SU-DHL-6 (cell line): Measurements from ENCODE around the gene CARHSP1.

ENCODE experiments used
- H2AFZ ChIP-seq: fragments of 200-600 bp; sonication (generic); 2 replicates; pipeline ENCODE4 v1.6.1; 2014; ENCODE audit warnings: low read depth, mild to moderate bottlenecking, moderate library complexity, mixed read lengths, antibody characterized with exemption, low read length; ENCODE audit not compliant: severe bottlenecking
- H3F3A ChIP-seq: fragments of 200-600 bp; shearing (Covaris generic); 2 replicates; pipeline ENCODE4 v1.6.0; 2016; ENCODE audit warnings: antibody characterized with exemption, mild to moderate bottlenecking; ENCODE audit not compliant: insufficient read depth
- H3K27ac ChIP-seq: fragments of 200-600 bp; sonication (generic); 2 replicates; pipeline ENCODE4 v1.5.1; 2016; ENCODE audit warnings: low read depth, mild to moderate bottlenecking, low read length, moderate library complexity, mixed read lengths
- H3K27me3 ChIP-seq: fragments of 200-600 bp; sonication (generic), shearing (Covaris generic); 2 replicates; pipeline ENCODE4 v1.6.0; 2014; ENCODE audit warnings: mild to moderate bottlenecking, low read length
- H3K36me3 ChIP-seq: fragments of 200-600 bp; sonication (generic); 2 replicates; pipeline ENCODE4 v1.6.1; 2014; ENCODE audit warnings: mild to moderate bottlenecking, low read length, mixed read lengths
- H3K4me2 ChIP-seq: fragments of 300-600, 200-600 bp; shearing (Covaris generic), sonication (generic); 2 replicates; pipeline ENCODE4 v1.6.0; 2014; ENCODE audit warnings: low read length, low read depth, mild to moderate bottlenecking; ENCODE audit not compliant: poor library complexity, severe bottlenecking
- H3K4me3 ChIP-seq: fragments of 200-600 bp; sonication (generic); 2 replicates; pipeline ENCODE4 v1.5.1; 2014; ENCODE audit warnings: antibody characterized with exemption, low read length, mild to moderate bottlenecking, mixed read lengths; ENCODE audit not compliant: insufficient read depth, poor library complexity, severe bottlenecking
- H3K79me2 ChIP-seq: fragments of 200-600 bp; sonication (generic); 2 replicates; pipeline ENCODE4 v1.6.1; 2014; ENCODE audit warnings: mild to moderate bottlenecking, low read length, moderate library complexity; ENCODE audit not compliant: insufficient read depth
- H3K9ac ChIP-seq: fragments of 200-600 bp; sonication (generic); 2 replicates; pipeline ENCODE4 v1.7.0; 2014; ENCODE audit warnings: mild to moderate bottlenecking, low read length
- H3K9me2 ChIP-seq: fragments of 200-600 bp; sonication (generic); replicated peaks from 2 replicates; pipeline ENCODE4 v1.6.1; 2014; ENCODE audit warnings: low read length; ENCODE audit not compliant: insufficient read depth
- H3K9me3 ChIP-seq: fragments of 200-600 bp; sonication (generic); 2 replicates; pipeline ENCODE4 v1.6.1; 2014; ENCODE audit warnings: low read length, mixed read lengths; ENCODE audit not compliant: insufficient read depth
- H4K20me1 ChIP-seq: fragments of 200-600 bp; sonication (generic); 2 replicates; pipeline ENCODE4 v1.6.1; 2014; ENCODE audit warnings: low read depth, mild to moderate bottlenecking, antibody characterized with exemption, low read length, moderate library complexity, mixed read lengths
- EZH2phosphoT487 ChIP-seq: fragments of 200-600 bp; sonication (generic), shearing (Covaris generic); conservative IDR thresholded peaks from 2 replicates; pipeline ENCODE4 v1.6.1; 2018; ENCODE audit warnings: mild to moderate bottlenecking, antibody characterized with exemption, low read length, moderate library complexity, mixed read lengths
- TF ChIP-seq, protein P1 (sequence below): fragments of 200-600 bp; sonication (generic); IDR thresholded peaks from one replicate; pipeline ENCODE4 v1.5.1; 2017; ENCODE audit warnings: antibody characterized with exemption, mild to moderate bottlenecking, low read length, moderate library complexity; ENCODE audit not compliant: insufficient read depth, poor library complexity, severe bottlenecking

CARHSP1 gene

DNA sequence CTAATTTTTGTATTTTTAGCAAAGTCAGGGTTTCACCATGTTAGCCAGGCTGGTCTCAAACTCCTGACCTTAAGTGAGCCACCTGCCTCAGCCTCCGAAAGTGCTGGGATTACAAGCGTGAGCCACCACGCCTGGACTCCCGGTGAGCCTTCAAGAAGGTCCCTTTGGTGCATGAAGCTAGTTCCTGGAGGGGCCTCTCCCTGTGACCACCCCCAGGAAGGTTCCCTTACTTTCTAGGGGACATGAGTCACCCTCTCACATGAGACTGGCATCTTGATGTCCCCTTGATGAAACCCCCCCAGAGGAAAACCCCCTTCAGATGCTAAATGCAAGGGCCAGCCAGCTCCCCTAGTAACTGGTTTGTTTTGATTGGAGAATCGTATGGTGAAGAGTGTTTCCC lies 12.8 kb downstream of the CARHSP1 start:
- H4K20me1 ChIP-seq, result no peaks in the 10 kb centered on the region
- H3K27ac ChIP-seq, result no peak overlapping the region
- no peak overlapping the region for H3K9ac ChIP-seq
- H3K4me3 ChIP-seq, result no peak overlapping the region
- TF ChIP-seq EZH2phosphoT487, result no peak
- TF ChIP-seq, protein P1, sequence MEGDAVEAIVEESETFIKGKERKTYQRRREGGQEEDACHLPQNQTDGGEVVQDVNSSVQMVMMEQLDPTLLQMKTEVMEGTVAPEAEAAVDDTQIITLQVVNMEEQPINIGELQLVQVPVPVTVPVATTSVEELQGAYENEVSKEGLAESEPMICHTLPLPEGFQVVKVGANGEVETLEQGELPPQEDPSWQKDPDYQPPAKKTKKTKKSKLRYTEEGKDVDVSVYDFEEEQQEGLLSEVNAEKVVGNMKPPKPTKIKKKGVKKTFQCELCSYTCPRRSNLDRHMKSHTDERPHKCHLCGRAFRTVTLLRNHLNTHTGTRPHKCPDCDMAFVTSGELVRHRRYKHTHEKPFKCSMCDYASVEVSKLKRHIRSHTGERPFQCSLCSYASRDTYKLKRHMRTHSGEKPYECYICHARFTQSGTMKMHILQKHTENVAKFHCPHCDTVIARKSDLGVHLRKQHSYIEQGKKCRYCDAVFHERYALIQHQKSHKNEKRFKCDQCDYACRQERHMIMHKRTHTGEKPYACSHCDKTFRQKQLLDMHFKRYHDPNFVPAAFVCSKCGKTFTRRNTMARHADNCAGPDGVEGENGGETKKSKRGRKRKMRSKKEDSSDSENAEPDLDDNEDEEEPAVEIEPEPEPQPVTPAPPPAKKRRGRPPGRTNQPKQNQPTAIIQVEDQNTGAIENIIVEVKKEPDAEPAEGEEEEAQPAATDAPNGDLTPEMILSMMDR, result no peak
- peaks cover 7% of the 10 kb centered on the region; the same call in 1 of the 2 replicates for H3K79me2 ChIP-seq
- no peaks in the 10 kb centered on the region; the same call in 1 of the 2 replicates for H3K36me3 ChIP-seq
- H3K27me3 ChIP-seq, result no peaks in the 10 kb centered on the region
- no peaks in the 10 kb centered on the region for H3K9me3 ChIP-seq
- H3K4me2 ChIP-seq, result no peak overlapping the region
- no peak overlapping the region for H2AFZ ChIP-seq
- peaks cover 10% of the 10 kb centered on the region; the same call in 1 of the 2 replicates for H3F3A ChIP-seq
- no peaks in the 10 kb centered on the region for H3K9me2 ChIP-seq

DNA sequence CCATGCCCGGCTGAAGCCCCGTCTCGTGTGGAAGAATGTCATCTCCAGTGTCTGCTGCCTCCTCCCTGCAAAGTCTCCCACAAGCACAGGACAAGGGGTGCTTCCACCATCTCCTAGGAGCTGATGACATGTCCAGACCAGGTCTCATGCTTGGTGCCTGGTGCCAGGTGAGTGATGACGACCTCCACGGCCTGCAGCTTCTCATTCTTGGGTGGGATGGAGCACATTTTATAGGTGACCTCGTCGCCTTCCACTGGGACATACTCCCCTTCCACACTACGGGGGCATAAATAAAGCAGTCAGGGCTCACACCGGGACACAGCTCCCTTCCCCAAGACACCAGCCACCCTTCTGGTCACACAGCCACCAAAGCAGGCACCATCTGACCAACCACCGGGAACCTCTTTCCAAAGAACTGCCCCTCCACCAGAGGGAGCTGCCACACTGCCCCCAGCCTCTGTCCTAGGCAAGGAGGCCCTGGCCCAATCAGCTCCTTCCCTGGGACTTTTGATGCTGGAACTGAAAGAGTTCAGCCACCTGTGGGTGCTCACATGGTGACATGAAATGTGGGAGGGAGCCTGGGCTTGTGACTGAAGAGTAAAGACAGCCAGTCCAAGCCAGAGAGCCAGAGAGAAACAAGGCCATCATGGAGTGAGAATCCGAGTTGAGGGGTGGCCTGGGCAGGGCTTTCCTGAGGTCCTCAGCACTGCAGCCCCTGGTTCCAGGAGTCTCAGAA lies 13.6 kb downstream of the CARHSP1 start:
- Histone ChIP-seq H3K27ac (no peak overlapping the region), H3K4me2 (no peak overlapping the region), H3K9me2 (no peaks in the 10 kb centered on the region), H3K9me3 (no peaks in the 10 kb centered on the region), H2AFZ (no peak overlapping the region), H4K20me1 (no peaks in the 10 kb centered on the region), H3K79me2 (peaks cover 5% of the 10 kb centered on the region; the same call in 1 of the 2 replicates), H3K36me3 (no peaks in the 10 kb centered on the region; the same call in 1 of the 2 replicates), H3K27me3 (no peaks in the 10 kb centered on the region), H3F3A (peaks cover 10% of the 10 kb centered on the region; the same call in 1 of the 2 replicates), H3K4me3 (no peak overlapping the region), H3K9ac (no peak overlapping the region)
- TF ChIP-seq, protein P1, result peak; percentile 17
- no peak for TF ChIP-seq EZH2phosphoT487

DNA sequence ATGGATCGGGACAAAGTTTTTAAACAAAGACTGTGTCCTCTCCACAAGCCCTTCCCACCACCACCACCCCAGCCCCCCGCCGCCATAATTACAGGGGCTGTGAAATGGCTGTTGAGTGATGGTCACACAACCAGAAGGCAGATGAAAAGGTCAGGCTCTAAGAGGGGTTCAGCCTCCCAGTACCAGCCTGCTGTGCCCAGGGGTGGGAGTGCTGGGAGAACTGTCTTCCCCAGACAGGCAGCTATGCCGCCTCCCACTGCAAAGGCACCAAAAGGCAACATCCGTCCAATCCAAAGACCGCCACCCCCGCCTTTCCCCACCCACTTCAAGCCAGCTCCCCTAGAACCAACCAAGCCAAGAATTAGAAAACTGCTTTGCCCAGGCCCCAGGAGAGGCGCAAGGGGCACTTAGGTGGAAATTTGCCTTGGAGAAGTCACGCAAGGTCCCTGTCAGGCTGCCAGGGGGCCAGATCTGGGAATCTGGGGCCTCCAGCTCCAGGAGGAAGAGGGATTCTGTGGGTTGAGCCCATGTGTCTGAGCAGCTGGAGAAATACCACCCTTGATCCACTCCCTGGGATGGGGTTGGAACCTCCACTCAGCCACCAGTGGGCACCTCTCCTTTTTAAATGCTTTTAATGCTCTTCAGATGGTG lies 14.4 kb downstream of the CARHSP1 start:
- no peak for TF ChIP-seq EZH2phosphoT487
- TF ChIP-seq, protein P1, result no peak
- Histone ChIP-seq H3K4me2 (no peak overlapping the region), H3K27ac (no peak overlapping the region), H4K20me1 (no peaks in the 10 kb centered on the region), H3K27me3 (no peaks in the 10 kb centered on the region), H2AFZ (no peak overlapping the region), H3K79me2 (no peaks in the 10 kb centered on the region), H3K9ac (no peak overlapping the region), H3K9me2 (no peaks in the 10 kb centered on the region), H3K36me3 (no peaks in the 10 kb centered on the region; the same call in 1 of the 2 replicates), H3F3A (peaks cover 10% of the 10 kb centered on the region; the same call in 1 of the 2 replicates), H3K4me3 (no peak overlapping the region), H3K9me3 (no peaks in the 10 kb centered on the region)
